K562 (cell line): ENCODE results near the gene NADK.
A peak's percentile ranks its signal among the peaks of the same experiment; 100 is the strongest.

Experiments
- JUNB ChIP-seq: fragments of 450-650 bp; formaldehyde crosslinking; conservative IDR thresholded peaks from 2 replicates; pipeline ENCODE4 v1.4.0; 2020; ENCODE audit warnings: mild to moderate bottlenecking
- RBM39 ChIP-seq: fragments of 200-400 bp; formaldehyde crosslinking; optimal IDR thresholded peaks from 2 replicates; pipeline ENCODE3; 2018; ENCODE audit warnings: low read depth, low read length
- TF ChIP-seq, protein P1 (sequence below), 3 experiments: IDR thresholded peaks in 2 of 3; conservative IDR thresholded peaks in 1 of 3; 2 replicates each; pipeline ENCODE4 v1.5.1; 2011 to 2012; ENCODE audit warnings: low read length in 3 of 3, mild to moderate bottlenecking in 3 of 3, control low read depth in 2 of 3, improper control_type of control experiment in 1 of 3, inconsistent platforms in 1 of 3, low read depth in 1 of 3, mixed read lengths in 1 of 3, moderate library complexity in 1 of 3; ENCODE audit not compliant: insufficient read depth in 2 of 3
- TF ChIP-seq, protein P2 (sequence below): IDR thresholded peaks from 2 replicates; pipeline ENCODE4 v1.6.1; 2014; ENCODE audit warnings: antibody characterized with exemption

DNA sequence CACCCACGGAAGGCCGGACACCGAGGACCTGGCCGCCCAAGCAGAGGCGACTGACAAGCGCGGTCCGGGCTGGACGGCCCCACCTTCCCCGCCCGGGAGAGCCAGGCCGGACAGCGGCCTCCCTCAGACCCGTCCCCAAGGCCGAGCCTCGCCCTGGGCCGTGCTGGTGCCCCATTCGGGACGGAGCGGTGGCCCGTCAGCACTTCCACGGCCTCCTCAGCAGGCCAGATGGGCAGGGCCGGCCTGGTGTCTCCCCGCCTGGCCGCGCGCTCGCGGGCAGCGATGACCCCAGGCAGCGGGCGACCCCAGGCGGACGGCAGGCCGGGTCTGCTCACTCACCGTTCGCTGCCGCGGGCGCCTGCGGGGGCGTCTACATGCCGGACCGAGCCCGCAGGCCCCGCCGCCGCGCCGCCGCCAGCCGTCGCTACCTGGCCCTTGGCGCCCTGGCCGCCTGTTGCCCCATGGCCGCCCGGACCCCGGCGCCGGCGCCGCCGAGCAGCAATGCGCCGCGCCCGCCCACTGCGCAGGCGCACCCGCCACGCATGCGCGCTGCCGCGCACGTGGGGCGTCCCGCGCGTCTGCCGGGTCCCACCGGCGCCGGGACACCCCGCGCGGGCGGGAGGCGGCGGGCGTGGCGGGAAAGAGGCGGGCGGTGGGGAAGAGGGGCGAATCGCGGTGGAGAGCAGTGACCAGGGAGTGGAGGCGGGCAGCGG is at the start of gene NADK:
- TF ChIP-seq RBM39 = no peak
- TF ChIP-seq, protein P1, sequence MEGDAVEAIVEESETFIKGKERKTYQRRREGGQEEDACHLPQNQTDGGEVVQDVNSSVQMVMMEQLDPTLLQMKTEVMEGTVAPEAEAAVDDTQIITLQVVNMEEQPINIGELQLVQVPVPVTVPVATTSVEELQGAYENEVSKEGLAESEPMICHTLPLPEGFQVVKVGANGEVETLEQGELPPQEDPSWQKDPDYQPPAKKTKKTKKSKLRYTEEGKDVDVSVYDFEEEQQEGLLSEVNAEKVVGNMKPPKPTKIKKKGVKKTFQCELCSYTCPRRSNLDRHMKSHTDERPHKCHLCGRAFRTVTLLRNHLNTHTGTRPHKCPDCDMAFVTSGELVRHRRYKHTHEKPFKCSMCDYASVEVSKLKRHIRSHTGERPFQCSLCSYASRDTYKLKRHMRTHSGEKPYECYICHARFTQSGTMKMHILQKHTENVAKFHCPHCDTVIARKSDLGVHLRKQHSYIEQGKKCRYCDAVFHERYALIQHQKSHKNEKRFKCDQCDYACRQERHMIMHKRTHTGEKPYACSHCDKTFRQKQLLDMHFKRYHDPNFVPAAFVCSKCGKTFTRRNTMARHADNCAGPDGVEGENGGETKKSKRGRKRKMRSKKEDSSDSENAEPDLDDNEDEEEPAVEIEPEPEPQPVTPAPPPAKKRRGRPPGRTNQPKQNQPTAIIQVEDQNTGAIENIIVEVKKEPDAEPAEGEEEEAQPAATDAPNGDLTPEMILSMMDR (IDR thresholded peaks at IDR 0.05 in 2 of 3, conservative IDR thresholded peaks at IDR 0.05 in 1 of 3; ENCODE audit: insufficient read depth in 2 of 3, low read depth in 1 of 3, low read length in 3 of 3) = peak in 2 of 3 experiments; percentile 3 to 23; a peak in 1 of 6 replicates
- TF ChIP-seq JUNB (CRISPR knock-in tag) = no peak
- TF ChIP-seq, protein P2, sequence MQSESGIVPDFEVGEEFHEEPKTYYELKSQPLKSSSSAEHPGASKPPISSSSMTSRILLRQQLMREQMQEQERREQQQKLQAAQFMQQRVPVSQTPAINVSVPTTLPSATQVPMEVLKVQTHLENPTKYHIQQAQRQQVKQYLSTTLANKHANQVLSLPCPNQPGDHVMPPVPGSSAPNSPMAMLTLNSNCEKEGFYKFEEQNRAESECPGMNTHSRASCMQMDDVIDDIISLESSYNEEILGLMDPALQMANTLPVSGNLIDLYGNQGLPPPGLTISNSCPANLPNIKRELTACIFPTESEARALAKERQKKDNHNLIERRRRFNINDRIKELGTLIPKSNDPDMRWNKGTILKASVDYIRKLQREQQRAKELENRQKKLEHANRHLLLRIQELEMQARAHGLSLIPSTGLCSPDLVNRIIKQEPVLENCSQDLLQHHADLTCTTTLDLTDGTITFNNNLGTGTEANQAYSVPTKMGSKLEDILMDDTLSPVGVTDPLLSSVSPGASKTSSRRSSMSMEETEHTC = no peak
